Fibroblast of skin of left quadriceps (primary cell): ENCODE data around the gene PTOV1.

ENCODE experiments used
- DNase-seq, 2 experiments: peaks; one replicate each; pipeline ENCODE4 v3.0.0-alpha.2; 2013; ENCODE audit warnings: low read depth in 2 of 2

The PTOV1 gene

DNA sequence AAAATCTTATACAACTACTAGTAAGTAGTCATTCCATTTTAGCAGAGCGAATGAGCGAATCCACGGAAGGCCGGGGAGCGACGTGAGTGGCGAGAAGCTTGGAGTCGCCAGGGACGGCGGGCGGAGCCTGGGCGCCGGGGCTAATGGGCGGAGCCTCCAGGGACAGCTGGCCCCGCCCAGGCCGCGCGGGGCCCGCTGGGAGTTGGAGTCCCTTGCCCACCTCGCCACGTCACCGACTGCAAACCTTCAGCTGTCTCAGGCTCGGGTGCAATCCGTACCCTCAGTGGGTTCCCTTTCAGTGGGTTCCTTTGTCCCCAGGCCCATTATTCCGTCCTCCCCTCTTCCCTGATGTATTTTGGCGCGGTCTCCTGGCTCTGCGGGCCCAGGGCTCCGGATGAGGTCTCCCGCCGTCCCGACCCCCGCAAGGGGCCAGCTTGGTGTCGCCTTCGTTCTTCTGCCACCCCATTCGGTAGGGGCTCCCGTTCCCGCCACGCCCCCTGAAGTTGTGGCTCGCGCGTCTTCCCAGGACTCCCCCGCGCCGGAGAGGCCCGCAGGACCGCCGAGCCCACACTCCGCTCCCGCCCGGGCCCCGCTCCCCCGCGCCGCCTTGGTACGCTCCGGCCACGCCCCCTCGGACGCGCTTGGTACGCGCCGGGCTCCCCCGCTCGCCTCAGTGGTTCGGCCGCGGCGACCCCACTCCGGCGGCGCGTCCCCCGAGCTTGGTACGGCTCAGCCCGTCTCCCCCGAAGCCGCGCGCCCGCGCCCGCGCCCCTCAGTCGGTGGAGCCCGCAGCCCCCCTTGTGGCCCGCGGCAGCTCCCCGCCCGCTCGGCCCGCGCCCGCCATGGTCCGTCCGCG is at the start of gene PTOV1:
PTOV1 (plus strand) TSS at position 673 of the 856 bp plus-strand sequence.
- peak; percentile 84 for DNase-seq

DNA sequence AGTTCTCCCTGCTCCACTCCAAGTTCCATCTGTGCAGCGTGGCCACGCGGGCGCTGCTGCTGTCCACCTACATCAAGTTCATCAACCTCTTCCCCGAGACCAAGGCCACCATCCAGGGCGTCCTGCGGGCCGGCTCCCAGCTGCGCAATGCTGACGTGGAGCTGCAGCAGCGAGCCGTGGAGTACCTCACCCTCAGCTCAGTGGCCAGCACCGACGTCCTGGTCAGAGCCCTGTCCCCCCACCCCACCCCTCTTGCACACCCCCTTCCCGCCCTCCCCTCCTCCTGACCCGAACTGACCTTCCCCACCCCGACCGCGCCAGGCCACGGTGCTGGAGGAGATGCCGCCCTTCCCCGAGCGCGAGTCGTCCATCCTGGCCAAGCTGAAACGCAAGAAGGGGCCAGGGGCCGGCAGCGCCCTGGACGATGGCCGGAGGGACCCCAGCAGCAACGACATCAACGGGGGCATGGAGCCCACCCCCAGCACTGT is 49.5 kb upstream of the PTOV1 start:
- DNase-seq = no peak

DNA sequence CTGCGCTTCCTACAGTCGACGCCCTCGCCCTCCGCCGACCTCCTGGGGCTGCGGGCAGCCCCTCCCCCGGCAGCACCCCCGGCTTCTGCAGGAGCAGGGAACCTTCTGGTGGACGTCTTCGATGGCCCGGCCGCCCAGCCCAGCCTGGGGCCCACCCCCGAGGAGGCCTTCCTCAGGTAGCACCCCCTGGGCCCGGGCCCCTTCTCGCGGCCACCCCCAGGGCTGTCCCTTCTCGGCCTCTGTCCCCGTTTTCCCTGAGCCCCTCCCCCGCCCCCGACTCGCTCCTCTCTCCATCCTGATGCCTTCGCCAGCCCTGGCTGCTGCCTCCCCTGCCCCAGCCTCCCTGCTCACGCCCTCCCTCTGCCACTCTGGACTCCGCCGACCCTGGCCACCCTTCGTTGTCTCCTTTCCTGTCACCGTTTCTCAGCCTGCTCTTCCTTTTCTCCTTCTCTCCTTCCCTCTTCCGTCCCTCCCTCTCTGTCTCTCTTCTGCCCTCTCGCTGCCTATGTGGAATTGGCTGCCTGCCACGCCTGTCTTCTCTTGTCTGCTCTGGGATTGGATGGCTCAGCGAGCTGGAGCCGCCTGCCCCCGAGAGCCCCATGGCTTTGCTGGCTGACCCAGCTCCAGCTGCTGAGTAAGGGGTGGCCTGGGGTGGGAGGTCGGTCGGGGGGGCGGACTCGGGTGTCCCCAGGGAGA is 48.8 kb upstream of the PTOV1 start:
- peak; percentile 83 to 85 for DNase-seq

DNA sequence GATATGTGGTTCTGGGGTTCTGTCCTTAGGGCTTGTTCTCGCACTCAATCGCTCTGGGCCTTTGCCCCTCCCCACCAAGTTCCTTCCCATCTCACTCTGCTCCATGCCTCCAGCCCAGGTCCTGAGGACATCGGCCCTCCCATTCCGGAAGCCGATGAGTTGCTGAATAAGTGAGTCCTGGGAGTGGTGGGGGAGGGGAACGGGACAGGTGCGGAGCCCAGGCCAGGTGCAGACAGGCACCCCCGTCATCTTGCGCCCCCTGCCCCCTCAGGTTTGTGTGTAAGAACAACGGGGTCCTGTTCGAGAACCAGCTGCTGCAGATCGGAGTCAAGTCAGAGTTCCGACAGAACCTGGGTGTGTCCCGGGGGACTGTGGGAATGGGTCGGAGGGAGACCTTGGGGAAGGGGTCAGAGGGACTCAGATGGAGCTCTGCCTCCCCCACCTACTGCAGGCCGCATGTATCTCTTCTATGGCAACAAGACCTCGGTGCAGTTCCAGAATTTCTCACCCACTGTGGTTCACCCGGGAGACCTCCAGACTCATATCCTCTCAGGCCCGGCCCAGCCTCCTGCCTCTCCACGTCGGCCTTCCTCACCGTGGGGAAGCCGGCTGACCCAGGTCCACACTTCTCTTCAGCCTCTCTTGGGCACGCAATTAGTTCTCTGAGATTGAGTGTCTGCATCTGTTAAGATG is 48.0 kb upstream of the PTOV1 start:
- DNase-seq = no peak

DNA sequence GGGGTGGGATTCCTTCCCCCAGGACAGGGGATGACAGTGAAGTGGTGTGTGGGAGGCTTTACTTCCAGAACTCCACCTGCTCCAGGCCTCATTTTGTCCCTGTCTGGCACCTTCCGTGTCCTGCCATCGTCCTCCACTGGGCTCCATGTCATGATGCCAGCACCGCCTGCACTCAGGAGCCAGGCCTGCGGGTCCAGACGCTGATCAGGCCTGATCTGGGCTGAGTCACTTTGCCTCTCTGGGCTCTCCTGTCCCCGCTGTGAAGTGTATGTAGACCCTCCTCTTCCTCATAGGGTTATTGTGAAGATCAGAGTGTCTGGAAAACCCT is 47.5 kb upstream of the PTOV1 start:
- DNase-seq = no peak

GRCh38 chr19:49805822-49806619 is 44.9 kb upstream of the PTOV1 start:
- DNase-seq = no peak

DNA sequence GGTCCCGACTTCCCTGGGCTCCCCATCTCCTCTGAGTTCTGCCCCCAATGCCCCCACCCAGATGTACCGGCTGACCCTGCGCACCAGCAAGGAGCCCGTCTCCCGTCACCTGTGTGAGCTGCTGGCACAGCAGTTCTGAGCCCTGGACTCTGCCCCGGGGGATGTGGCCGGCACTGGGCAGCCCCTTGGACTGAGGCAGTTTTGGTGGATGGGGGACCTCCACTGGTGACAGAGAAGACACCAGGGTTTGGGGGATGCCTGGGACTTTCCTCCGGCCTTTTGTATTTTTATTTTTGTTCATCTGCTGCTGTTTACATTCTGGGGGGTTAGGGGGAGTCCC is 44.4 kb upstream of the PTOV1 start:
- no peak for DNase-seq

DNA sequence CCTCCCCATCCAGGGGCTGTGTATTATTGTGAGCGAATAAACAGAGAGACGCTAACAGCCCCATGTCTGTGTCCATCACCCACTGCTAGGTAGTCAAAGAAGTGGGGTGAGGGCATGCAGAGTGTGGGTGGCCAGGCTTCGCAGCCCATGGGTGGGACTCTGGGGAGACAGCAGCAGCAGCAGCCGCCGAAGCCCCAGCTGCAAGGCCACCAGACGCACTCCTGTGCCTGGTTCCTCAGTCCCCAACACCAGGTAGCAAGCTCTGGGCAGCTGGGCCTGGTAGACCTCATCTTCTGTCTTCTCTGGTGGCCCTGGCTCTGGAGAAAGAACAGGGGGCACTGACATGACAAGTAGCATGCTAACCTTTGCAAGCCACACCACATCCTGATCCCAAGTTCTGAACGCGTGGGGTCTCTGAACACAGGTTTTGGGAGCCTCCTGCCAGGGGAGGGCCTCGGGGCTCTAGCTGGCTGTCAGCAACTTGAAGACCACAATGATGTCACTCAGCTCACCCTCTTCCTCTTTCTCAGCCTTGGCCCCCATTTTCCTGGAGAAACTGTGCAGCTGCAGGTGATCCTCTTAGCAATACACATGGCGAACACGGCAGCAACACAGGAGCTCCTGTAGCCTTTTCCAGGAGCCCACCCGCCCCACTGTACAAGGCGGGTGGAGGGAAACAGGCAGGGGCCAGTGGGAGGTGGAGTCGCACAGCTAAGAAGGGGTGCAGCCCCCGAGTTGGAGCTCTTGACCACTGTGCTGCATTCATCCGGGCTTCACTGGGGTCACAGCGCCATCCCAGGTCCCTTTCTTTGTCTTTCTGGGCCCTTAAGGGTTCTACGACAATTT is 43.7 kb upstream of the PTOV1 start:
- no peak for DNase-seq

- no peak for DNase-seq
Measured at GRCh38 chr19:49807904-49808675, 42.9 kb upstream of the PTOV1 start.

DNA sequence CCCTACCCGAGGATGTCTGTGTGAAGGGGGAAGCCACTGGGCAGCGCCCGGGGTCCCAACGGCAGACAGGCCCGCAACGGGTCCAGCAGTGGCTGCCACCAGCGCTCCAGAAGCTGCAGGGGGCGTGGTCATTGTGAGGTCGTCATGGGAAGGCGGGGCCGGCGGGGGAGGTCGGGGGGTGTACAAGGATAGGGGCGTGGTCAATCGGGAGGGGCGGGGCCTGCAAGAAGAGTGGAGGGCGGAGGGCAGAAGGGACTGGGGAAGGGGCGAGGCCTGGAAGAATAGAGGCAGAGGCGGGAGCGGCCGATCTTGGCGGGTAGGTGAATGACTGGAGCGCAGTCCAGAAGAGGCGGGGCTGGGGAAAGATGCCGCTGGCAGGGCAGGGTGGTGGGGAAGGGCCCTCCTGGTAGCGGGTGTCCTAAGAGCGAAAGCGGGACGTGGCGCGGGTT is 42.2 kb upstream of the PTOV1 start:
- peak; percentile 63 to 66 for DNase-seq

- DNase-seq = no peak
Measured at GRCh38 chr19:49809160-49809940, 41.6 kb upstream of the PTOV1 start.

GRCh38 chr19:49809941-49810389 is 41.0 kb upstream of the PTOV1 start:
- no peak for DNase-seq

DNA sequence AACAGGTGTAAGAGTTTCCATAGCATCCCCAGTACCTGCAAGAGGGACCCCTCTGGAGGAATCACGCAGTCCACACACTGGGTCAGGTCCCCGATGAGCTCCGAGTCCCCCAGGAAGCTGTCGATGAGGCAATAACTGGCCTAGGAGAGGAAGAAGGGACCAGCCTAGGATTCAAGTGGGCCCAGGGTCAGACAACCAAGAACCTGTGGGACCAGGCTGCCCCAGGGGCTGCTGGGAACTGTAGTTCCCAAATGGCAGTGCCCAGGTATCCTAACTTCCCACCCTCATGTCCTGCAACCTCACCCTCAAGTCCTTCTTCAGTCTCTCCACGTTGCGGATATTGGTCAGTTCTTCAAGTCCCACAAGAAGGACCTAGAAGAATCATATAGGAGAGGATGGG is 39.6 kb upstream of the PTOV1 start:
- DNase-seq = no peak

GRCh38 chr19:49812452-49812996 is 38.4 kb upstream of the PTOV1 start:
- DNase-seq = no peak

- peak; percentile 96 to 98 for DNase-seq
Measured at GRCh38 chr19:49812997-49813861, 37.7 kb upstream of the PTOV1 start, which contains the start of gene FUZ. Gene FUZ, minus strand, starts transcription at chr19:49813292. Its CDS starts 186 bp downstream, at chr19:49813106.

GRCh38 chr19:49814010-49814409 is 36.9 kb upstream of the PTOV1 start:
- no peak for DNase-seq

- no peak for DNase-seq
Measured at GRCh38 chr19:49816590-49816989, 34.4 kb upstream of the PTOV1 start.
